ENCODE results near the gene GABRD. TPM values are rescaled to one million over a fixed set of nuclear protein-coding genes. Genes with fewer than 3 reads are reported as not detected.

Gene GABRD
- total and polyA plus RNA-seq, 2 of the 13 experiments (the other 11 are each of a cell fraction or from before 2014, with no cell fraction given): not detected

DNA sequence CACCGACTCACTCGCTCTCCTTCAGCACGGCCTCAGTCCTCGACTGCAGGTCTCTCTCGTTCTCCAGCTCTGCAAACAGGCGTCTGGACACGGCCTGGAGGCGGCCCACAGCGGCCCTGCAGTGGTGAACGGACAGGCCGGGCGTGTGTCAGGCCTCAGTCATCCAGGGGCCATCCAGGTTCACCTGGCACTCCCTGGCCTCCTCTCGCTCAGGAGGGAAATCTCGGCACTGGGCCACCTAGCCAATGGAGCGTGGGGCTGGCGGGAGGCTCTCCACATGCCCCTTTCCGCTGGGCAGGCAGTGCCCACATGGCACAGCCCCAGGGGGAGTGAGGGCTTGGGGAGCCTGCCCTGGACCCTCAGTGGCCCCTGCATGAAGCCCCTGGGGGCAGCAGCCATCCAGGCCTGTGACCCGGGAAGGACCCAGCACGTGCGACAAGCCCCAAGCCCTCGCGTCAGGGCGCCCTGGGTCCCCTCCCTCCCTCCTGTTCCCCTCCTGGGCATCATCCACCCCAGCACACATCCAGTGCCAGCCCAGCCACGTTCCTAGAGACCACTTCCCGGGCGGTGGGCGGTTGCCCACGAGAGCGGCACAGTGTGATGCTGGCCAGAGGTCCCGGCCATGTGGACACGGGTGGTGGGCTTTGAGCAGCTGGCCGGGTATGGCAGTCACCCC, 33.6 kb upstream of the GABRD start (continued):
- TF ChIP-seq ZNF687 (CRISPR knock-in tag; IDR thresholded peaks at IDR 0.05) (peak; percentile 61), KDM3A (CRISPR knock-in tag; IDR thresholded peaks at IDR 0.05; ENCODE audit: low read depth) (no peak), ZNF775 (CRISPR knock-in tag; IDR thresholded peaks at IDR 0.05; ENCODE audit: borderline replicate concordance) (no peak), MED8 (CRISPR knock-in tag; IDR thresholded peaks at IDR 0.05; ENCODE audit: insufficient replicate concordance) (no peak), MEIS2 (CRISPR knock-in tag; IDR thresholded peaks at IDR 0.05) (no peak), ZNF740 (CRISPR knock-in tag; IDR thresholded peaks at IDR 0.05) (no peak), ZSCAN22 (CRISPR knock-in tag; IDR thresholded peaks at IDR 0.05) (no peak), RFX5 (IDR thresholded peaks at IDR 0.05; ENCODE audit: low read depth, low read length) (no peak), ARID5B (CRISPR knock-in tag; IDR thresholded peaks at IDR 0.05) (no peak), BRD4 (CRISPR knock-in tag; IDR thresholded peaks at IDR 0.05) (no peak), HMGA1 (CRISPR knock-in tag; conservative IDR thresholded peaks at IDR 0.05) (no peak)
- TF ChIP-seq, protein P1, sequence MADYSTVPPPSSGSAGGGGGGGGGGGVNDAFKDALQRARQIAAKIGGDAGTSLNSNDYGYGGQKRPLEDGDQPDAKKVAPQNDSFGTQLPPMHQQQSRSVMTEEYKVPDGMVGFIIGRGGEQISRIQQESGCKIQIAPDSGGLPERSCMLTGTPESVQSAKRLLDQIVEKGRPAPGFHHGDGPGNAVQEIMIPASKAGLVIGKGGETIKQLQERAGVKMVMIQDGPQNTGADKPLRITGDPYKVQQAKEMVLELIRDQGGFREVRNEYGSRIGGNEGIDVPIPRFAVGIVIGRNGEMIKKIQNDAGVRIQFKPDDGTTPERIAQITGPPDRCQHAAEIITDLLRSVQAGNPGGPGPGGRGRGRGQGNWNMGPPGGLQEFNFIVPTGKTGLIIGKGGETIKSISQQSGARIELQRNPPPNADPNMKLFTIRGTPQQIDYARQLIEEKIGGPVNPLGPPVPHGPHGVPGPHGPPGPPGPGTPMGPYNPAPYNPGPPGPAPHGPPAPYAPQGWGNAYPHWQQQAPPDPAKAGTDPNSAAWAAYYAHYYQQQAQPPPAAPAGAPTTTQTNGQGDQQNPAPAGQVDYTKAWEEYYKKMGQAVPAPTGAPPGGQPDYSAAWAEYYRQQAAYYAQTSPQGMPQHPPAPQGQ (CRISPR knock-in tag; IDR thresholded peaks at IDR 0.05; ENCODE audit: borderline replicate concordance): no peak
- TF ChIP-seq, protein P2, sequence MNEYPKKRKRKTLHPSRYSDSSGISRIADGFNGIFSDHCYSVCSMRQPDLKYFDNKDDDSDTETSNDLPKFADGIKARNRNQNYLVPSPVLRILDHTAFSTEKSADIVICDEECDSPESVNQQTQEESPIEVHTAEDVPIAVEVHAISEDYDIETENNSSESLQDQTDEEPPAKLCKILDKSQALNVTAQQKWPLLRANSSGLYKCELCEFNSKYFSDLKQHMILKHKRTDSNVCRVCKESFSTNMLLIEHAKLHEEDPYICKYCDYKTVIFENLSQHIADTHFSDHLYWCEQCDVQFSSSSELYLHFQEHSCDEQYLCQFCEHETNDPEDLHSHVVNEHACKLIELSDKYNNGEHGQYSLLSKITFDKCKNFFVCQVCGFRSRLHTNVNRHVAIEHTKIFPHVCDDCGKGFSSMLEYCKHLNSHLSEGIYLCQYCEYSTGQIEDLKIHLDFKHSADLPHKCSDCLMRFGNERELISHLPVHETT (CRISPR knock-in tag; conservative IDR thresholded peaks at IDR 0.05): no peak
- TF ChIP-seq, protein P3, sequence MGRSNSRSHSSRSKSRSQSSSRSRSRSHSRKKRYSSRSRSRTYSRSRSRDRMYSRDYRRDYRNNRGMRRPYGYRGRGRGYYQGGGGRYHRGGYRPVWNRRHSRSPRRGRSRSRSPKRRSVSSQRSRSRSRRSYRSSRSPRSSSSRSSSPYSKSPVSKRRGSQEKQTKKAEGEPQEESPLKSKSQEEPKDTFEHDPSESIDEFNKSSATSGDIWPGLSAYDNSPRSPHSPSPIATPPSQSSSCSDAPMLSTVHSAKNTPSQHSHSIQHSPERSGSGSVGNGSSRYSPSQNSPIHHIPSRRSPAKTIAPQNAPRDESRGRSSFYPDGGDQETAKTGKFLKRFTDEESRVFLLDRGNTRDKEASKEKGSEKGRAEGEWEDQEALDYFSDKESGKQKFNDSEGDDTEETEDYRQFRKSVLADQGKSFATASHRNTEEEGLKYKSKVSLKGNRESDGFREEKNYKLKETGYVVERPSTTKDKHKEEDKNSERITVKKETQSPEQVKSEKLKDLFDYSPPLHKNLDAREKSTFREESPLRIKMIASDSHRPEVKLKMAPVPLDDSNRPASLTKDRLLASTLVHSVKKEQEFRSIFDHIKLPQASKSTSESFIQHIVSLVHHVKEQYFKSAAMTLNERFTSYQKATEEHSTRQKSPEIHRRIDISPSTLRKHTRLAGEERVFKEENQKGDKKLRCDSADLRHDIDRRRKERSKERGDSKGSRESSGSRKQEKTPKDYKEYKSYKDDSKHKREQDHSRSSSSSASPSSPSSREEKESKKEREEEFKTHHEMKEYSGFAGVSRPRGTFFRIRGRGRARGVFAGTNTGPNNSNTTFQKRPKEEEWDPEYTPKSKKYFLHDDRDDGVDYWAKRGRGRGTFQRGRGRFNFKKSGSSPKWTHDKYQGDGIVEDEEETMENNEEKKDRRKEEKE (IDR thresholded peaks at IDR 0.05): no peak

All from HepG2 (cell line).